CD8-positive, alpha-beta memory T cell (primary cell): ENCODE measurements around the gene KBTBD13. TPM values are rescaled to one million over a fixed set of nuclear protein-coding genes. Genes with fewer than 3 reads are reported as not detected.

Source experiments
- CTCF ChIA-PET: fragments of 350-600 bp; sonication (Branson Sonifier 250); formaldehyde crosslinking; loops from one replicate; lab custom pipeline; 2021; ENCODE audit warnings: antibody characterized with exemption; lab: Charles Lee
- POLR2A ChIA-PET: fragments of 350-600 bp; sonication (Branson Sonifier 250); formaldehyde crosslinking; loops from one replicate; lab custom pipeline; 2021; ENCODE audit warnings: antibody characterized with exemption; lab: Charles Lee
- DNase-seq, 5 donors: peaks; one replicate each; pipeline versions ENCODE4 v3.0.0 to v3.0.0-alpha.2; 2020 to 2022; ENCODE audit warnings: mixed read lengths in 1 of 5
- H3K27ac ChIP-seq: one replicate; pipeline ENCODE4 v1.7.0; 2013; ENCODE audit warnings: low read depth, mild to moderate bottlenecking, low read length, moderate library complexity
- H3K27me3 ChIP-seq: 2 replicates; pipeline ENCODE4 v1.7.0; 2013; ENCODE audit warnings: low read length, mild to moderate bottlenecking; ENCODE audit not compliant: insufficient read depth, poor library complexity, severe bottlenecking
- H3K36me3 ChIP-seq: 2 replicates; pipeline ENCODE4 v1.7.0; 2013; ENCODE audit warnings: mild to moderate bottlenecking, low read length, moderate library complexity; ENCODE audit not compliant: insufficient read depth
- H3K4me1 ChIP-seq: 2 replicates; pipeline ENCODE4 v1.7.0; 2013; ENCODE audit warnings: mild to moderate bottlenecking, low read length, moderate library complexity; ENCODE audit not compliant: insufficient read depth
- H3K4me3 ChIP-seq: 2 replicates; pipeline ENCODE4 v1.7.0; 2013; ENCODE audit warnings: mild to moderate bottlenecking, low read length
- H3K9me3 ChIP-seq: 2 replicates; pipeline ENCODE4 v1.7.0; 2013; ENCODE audit warnings: mild to moderate bottlenecking, low read length
- H3K27ac Mint-ChIP-seq, 8 donors: one replicate each; pipeline ENCODE4 v1.8.0; 2020 to 2021; ENCODE audit warnings: mixed read lengths in 8 of 8, mild to moderate bottlenecking in 6 of 8, inconsistent platforms in 3 of 8, moderate library complexity in 3 of 8
- H3K27me3 Mint-ChIP-seq, 2 donors: one replicate each; pipeline ENCODE4 v1.8.0; 2020 to 2021; ENCODE audit warnings: mixed read lengths in 2 of 2, mild to moderate bottlenecking in 1 of 2, moderate library complexity in 1 of 2
- H3K36me3 Mint-ChIP-seq, 3 donors: one replicate each; pipeline ENCODE4 v1.8.0; 2020 to 2021; ENCODE audit warnings: mixed read lengths in 3 of 3, inconsistent platforms in 1 of 3, mild to moderate bottlenecking in 1 of 3
- H3K4me1 Mint-ChIP-seq, 3 donors: one replicate each; pipeline ENCODE4 v1.8.0; 2020 to 2021; ENCODE audit warnings: mixed read lengths in 3 of 3, inconsistent platforms in 1 of 3, mild to moderate bottlenecking in 1 of 3
- H3K4me3 Mint-ChIP-seq, 7 donors: one replicate each; pipeline ENCODE4 v1.8.0; 2020 to 2021; ENCODE audit warnings: mixed read lengths in 7 of 7, mild to moderate bottlenecking in 6 of 7, moderate library complexity in 4 of 7, inconsistent platforms in 2 of 7
- H3K9me3 Mint-ChIP-seq, 5 donors: one replicate each; pipeline ENCODE4 v1.8.0; 2020 to 2022; ENCODE audit warnings: mixed read lengths in 5 of 5, mild to moderate bottlenecking in 3 of 5, moderate library complexity in 2 of 5, inconsistent platforms in 1 of 5
- polyA plus RNA-seq: library from polyadenylated mRNA; unstranded; fragments of 300-500 nt; fragmentation: Illumina TruSeq; gene quantifications from one replicate; pipeline ENCODE4 v1.2.3, GENCODE V29; 2021
- total RNA-seq, 2 experiments: library from RNA; stranded (reverse); gene quantifications; one replicate each; pipeline ENCODE4 v1.2.3, GENCODE V29; 2021

KBTBD13 gene
- total and polyA plus RNA-seq, 3 experiments from 2014 or later, result not detected

GRCh38 chr15:65054333-65055200 is 22.0 kb upstream of the KBTBD13 start:
- H3K36me3 Mint-ChIP-seq, result no peaks in the 10 kb centered on the region
- no peaks in the 10 kb centered on the region for H3K9me3 Mint-ChIP-seq
- peaks cover 0 to 7% of the 10 kb centered on the region in 2 donors for H3K27me3 Mint-ChIP-seq
- H3K4me1 Mint-ChIP-seq, result peaks cover 5 to 9% (median 9%) of the 10 kb centered on the region in 3 donors
- Histone ChIP-seq H3K27me3 (no peaks in the 10 kb centered on the region), H3K4me1 (peaks cover 3% of the 10 kb centered on the region), H3K9me3 (no peaks in the 10 kb centered on the region), H3K4me3 (no peak overlapping the region), H3K36me3 (no peaks in the 10 kb centered on the region), H3K27ac (no peak overlapping the region)
- CTCF ChIA-PET, result interaction anchor here (0.6 to 2.4 kb wide), 3 partner anchors 243 to 653 kb away, joined by 3 to 7 read pairs (median 5); no protein-coding TSS in a partner anchor
- peak in 4 of 5 donors; percentile 19 to 60 (median 30) for DNase-seq
- no peak overlapping the region for H3K27ac Mint-ChIP-seq
- H3K4me3 Mint-ChIP-seq, result no peak overlapping the region
- POLR2A ChIA-PET, result no interaction called here

DNA sequence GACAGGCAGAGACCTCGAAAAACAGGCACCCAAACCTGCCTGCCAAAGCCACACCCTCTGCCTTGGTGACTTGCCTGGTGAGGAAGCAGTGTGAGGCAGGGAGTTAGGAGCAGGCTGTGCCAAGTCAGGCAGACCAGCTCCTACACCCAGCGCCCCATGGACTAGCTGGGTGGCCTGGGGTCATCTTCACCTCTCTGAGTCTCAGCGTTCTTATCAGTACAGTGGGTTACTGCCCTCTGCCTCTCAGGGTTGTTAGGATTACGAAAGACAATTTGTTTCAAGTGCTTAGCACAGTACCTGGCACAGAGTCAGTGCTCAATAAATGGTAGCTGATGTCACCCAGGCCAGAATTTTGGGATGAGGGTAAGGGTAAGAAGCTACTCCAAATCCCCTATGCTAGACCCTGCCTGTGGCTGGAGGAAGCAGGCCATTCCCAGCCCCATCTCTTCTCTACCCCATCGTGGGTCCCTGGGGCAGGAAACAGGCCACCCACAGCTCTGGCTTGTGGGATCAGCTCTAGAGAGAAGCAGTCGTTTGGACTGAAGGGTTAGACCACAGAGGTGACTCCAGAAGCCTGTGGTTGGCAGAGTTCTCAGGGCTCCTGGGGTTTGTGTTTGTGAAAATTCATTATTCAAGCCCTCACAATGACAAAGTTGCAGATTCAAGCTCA is 21.2 kb upstream of the KBTBD13 start:
- ChIA-PET POLR2A (interaction anchor here (0.5 kb wide), 1 partner anchor 44 kb away, joined by 4 read pairs; no protein-coding TSS in a partner anchor), CTCF (interaction anchor here (1.8 kb wide), 1 partner anchor 330 kb away, joined by 5 read pairs; no protein-coding TSS in a partner anchor)
- no peak for DNase-seq
- Mint-ChIP-seq H3K27me3 (peaks cover 0 to 8% of the 10 kb centered on the region in 2 donors), H3K4me3 (no peak overlapping the region), H3K27ac (peak overlapping the region in 1 of 8 donors; percentile 21), H3K36me3 (peaks cover 0 to 2% (median 0%) of the 10 kb centered on the region in 3 donors), H3K4me1 (peaks cover 0 to 1% (median 1%) of the 10 kb centered on the region in 3 donors), H3K9me3 (no peaks in the 10 kb centered on the region)
- H3K4me3 ChIP-seq, result no peak overlapping the region
- no peaks in the 10 kb centered on the region for H3K36me3 ChIP-seq
- no peaks in the 10 kb centered on the region for H3K9me3 ChIP-seq
- H3K27me3 ChIP-seq, result no peaks in the 10 kb centered on the region
- no peak overlapping the region for H3K27ac ChIP-seq
- H3K4me1 ChIP-seq, result no peaks in the 10 kb centered on the region

GRCh38 chr15:65056106-65056505 is 20.4 kb upstream of the KBTBD13 start:
- Mint-ChIP-seq H3K9me3 (no peaks in the 10 kb centered on the region), H3K4me3 (no peak overlapping the region), H3K36me3 (peaks cover 0 to 2% (median 0%) of the 10 kb centered on the region in 3 donors), H3K4me1 (no peaks in the 10 kb centered on the region), H3K27me3 (peaks cover 2 to 8% of the 10 kb centered on the region in 2 donors), H3K27ac (no peak overlapping the region)
- H3K27me3 ChIP-seq, result no peaks in the 10 kb centered on the region
- no peaks in the 10 kb centered on the region for H3K4me1 ChIP-seq
- DNase-seq, result no peak
- no peak overlapping the region for H3K4me3 ChIP-seq
- no peaks in the 10 kb centered on the region for H3K9me3 ChIP-seq
- no peak overlapping the region for H3K27ac ChIP-seq
- no peaks in the 10 kb centered on the region for H3K36me3 ChIP-seq
- ChIA-PET CTCF (interaction anchor here (0.6 kb wide), 1 partner anchor 332 kb away, joined by 3 read pairs; no protein-coding TSS in a partner anchor), POLR2A (interaction anchor here (0.5 kb wide), 1 partner anchor 45 kb away, joined by 4 read pairs; no protein-coding TSS in a partner anchor)

DNA sequence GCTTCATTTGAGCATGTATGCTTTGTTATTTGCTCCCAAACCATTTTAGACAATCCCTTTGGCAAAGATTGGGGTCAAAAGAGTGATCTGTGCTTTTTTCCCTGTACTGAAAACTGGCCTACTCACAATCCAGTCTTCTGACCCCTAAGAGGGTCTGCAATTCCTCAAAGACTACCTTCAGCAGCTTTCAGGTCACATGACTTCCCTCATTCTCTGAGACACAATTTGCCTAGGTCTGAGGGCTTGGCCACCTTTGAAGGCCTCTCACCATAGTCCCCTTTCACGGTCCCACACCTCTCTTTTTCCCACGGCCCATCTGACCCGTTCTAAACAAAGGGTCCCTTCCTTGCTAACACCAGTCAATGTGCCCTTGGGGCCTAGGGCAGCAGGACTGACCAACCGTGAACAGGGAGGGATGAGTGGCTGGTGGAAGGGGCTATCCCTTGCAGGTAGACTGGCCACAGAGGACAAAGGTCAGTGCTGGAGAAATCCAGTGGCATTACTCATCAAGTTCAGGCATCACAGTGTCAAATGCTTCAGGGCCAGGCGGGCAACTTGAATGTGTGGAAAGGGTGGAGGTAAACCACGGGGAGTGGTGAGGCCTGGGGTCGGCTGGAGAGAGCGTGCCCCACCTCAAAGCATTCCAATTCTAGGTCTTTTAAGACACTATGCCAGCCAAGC is 19.5 kb upstream of the KBTBD13 start:
- no peak for DNase-seq
- no peak overlapping the region for H3K27ac Mint-ChIP-seq
- H3K27me3 Mint-ChIP-seq, result peaks cover 3 to 7% of the 10 kb centered on the region in 2 donors
- H3K4me1 Mint-ChIP-seq, result no peaks in the 10 kb centered on the region
- no peaks in the 10 kb centered on the region for H3K9me3 Mint-ChIP-seq
- H3K9me3 ChIP-seq, result no peaks in the 10 kb centered on the region
- no peaks in the 10 kb centered on the region for H3K27me3 ChIP-seq
- H3K4me1 ChIP-seq, result no peaks in the 10 kb centered on the region
- H3K4me3 Mint-ChIP-seq, result no peak overlapping the region
- H3K36me3 ChIP-seq, result no peaks in the 10 kb centered on the region
- POLR2A ChIA-PET, result no interaction called here
- CTCF ChIA-PET, result interaction anchor here (0.6 kb wide), 1 partner anchor 331 kb away, joined by 3 read pairs; no protein-coding TSS in a partner anchor
- peaks cover 0 to 2% (median 0%) of the 10 kb centered on the region in 3 donors for H3K36me3 Mint-ChIP-seq
- no peak overlapping the region for H3K4me3 ChIP-seq
- no peak overlapping the region for H3K27ac ChIP-seq

DNA sequence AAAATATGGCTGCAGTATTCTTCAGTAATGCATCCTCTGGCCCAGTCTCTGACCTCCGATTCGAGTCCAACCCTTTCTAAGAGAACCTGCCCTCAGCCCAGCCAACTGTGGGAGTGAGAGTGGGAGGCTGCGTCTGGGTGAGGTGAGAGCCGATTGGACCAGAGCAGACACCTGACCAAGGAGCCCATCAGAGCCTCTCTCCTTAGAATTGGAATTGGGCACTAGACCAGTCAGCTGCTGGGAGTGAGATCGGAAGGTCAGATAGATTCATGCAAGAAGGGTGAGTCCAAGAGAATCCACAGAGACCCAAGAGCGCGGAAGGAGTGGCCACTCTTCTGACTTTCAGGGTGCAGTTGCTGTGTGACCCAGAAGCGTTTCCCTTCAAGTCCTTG is 19.0 kb upstream of the KBTBD13 start:
- Mint-ChIP-seq H3K27ac (no peak overlapping the region), H3K36me3 (peaks cover 0 to 2% (median 0%) of the 10 kb centered on the region in 3 donors), H3K4me3 (no peak overlapping the region), H3K9me3 (no peaks in the 10 kb centered on the region), H3K27me3 (peaks cover 6 to 7% of the 10 kb centered on the region in 2 donors), H3K4me1 (no peaks in the 10 kb centered on the region)
- CTCF ChIA-PET, result no interaction called here
- H3K4me1 ChIP-seq, result no peaks in the 10 kb centered on the region
- no peaks in the 10 kb centered on the region for H3K27me3 ChIP-seq
- H3K36me3 ChIP-seq, result no peaks in the 10 kb centered on the region
- H3K9me3 ChIP-seq, result no peaks in the 10 kb centered on the region
- H3K27ac ChIP-seq, result no peak overlapping the region
- H3K4me3 ChIP-seq, result no peak overlapping the region
- DNase-seq, result no peak
- POLR2A ChIA-PET, result no interaction called here

DNA sequence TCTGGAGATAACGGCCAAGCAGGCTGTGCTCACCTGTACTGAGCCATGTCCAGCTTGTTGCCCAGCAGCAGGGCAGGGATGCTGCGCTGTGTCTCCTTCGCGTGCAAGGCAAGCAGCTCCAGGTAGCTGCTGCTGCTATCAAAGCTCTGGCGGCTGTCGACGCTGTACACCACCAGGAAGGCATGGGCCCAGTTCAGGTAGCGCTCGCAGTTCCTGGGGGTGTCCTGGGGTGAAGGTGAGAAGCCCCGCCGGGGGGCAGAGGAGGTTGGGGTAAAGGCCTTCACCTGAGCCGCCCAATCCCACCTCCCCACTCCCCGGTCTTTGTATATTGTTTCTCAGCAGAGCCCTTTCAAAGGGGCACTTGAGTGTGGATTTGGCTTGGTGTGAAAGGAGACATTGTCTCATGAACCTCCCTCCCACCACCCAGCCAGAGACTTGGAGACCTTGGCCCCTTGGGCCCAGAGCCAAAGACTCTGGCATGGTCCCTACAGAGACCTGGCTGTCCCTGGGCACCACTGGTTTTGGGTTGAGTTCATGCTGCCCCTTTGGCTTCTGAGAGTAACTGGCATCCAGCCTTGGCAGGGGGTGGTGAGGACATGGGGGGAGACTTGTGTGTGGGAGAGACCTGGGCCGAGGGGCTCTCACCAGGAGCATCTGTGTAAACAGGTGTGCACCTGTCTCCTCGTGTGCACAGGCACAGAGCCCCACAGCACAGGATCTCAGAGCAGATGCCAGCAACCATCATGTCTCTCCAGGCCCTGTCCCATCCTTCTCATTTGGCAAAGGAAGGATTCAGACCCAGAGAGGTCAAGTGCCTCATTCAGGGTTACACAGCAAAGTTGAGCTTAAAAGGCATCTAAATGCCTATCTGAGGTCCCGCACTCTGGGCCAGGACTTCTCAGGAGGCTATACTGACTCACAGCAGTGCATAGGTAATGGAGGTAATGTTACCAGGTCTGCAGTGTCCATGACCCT is 17.9 kb upstream of the KBTBD13 start:
- H3K9me3 ChIP-seq, result no peaks in the 10 kb centered on the region
- POLR2A ChIA-PET, result no interaction called here
- Mint-ChIP-seq H3K27me3 (peaks cover 9 to 11% of the 10 kb centered on the region in 2 donors), H3K4me3 (no peak overlapping the region), H3K4me1 (no peaks in the 10 kb centered on the region), H3K27ac (no peak overlapping the region), H3K9me3 (no peaks in the 10 kb centered on the region), H3K36me3 (peaks cover 0 to 2% (median 0%) of the 10 kb centered on the region in 3 donors)
- H3K4me3 ChIP-seq, result no peak overlapping the region
- no peaks in the 10 kb centered on the region for H3K36me3 ChIP-seq
- H3K27me3 ChIP-seq, result no peaks in the 10 kb centered on the region
- CTCF ChIA-PET, result no interaction called here
- H3K4me1 ChIP-seq, result no peaks in the 10 kb centered on the region
- DNase-seq, result no peak
- no peak overlapping the region for H3K27ac ChIP-seq

- H3K4me1 Mint-ChIP-seq, result no peaks in the 10 kb centered on the region
Measured at GRCh38 chr15:65059369-65059750, 17.2 kb upstream of the KBTBD13 start.

More at GRCh38 chr15:65059369-65059750, 17.2 kb upstream of the KBTBD13 start:
- Histone ChIP-seq H3K4me3 (no peak overlapping the region), H3K9me3 (no peaks in the 10 kb centered on the region), H3K27ac (no peak overlapping the region), H3K36me3 (no peaks in the 10 kb centered on the region), H3K4me1 (no peaks in the 10 kb centered on the region), H3K27me3 (no peaks in the 10 kb centered on the region)
- ChIA-PET CTCF (no interaction called here), POLR2A (no interaction called here)
- H3K4me3 Mint-ChIP-seq, result no peak overlapping the region
- H3K27me3 Mint-ChIP-seq, result peaks cover 9 to 17% of the 10 kb centered on the region in 2 donors
- H3K27ac Mint-ChIP-seq, result no peak overlapping the region
- peaks cover 0 to 2% (median 0%) of the 10 kb centered on the region in 3 donors for H3K36me3 Mint-ChIP-seq
- H3K9me3 Mint-ChIP-seq, result no peaks in the 10 kb centered on the region
- DNase-seq, result no peak
